ENCODE measurements around the gene TNKS1BP1. TPM values are rescaled to one million over a fixed set of nuclear protein-coding genes. Genes with fewer than 3 reads are reported as not detected.
A peak's percentile ranks its signal among the peaks of the same experiment; 100 is the strongest.

Gene TNKS1BP1
- total and polyA plus RNA-seq, 9 of the 15 experiments (the other 6 are each of a cell fraction or from before 2014, with no cell fraction given) = 1.1 to 47.2 (median 10.9) TPM

- TF ChIP-seq, protein P1, sequence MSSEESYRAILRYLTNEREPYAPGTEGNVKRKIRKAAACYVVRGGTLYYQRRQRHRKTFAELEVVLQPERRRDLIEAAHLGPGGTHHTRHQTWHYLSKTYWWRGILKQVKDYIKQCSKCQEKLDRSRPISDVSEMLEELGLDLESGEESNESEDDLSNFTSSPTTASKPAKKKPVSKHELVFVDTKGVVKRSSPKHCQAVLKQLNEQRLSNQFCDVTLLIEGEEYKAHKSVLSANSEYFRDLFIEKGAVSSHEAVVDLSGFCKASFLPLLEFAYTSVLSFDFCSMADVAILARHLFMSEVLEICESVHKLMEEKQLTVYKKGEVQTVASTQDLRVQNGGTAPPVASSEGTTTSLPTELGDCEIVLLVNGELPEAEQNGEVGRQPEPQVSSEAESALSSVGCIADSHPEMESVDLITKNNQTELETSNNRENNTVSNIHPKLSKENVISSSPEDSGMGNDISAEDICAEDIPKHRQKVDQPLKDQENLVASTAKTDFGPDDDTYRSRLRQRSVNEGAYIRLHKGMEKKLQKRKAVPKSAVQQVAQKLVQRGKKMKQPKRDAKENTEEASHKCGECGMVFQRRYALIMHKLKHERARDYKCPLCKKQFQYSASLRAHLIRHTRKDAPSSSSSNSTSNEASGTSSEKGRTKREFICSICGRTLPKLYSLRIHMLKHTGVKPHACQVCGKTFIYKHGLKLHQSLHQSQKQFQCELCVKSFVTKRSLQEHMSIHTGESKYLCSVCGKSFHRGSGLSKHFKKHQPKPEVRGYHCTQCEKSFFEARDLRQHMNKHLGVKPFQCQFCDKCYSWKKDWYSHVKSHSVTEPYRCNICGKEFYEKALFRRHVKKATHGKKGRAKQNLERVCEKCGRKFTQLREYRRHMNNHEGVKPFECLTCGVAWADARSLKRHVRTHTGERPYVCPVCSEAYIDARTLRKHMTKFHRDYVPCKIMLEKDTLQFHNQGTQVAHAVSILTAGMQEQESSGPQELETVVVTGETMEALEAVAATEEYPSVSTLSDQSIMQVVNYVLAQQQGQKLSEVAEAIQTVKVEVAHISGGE (CRISPR knock-in tag; IDR thresholded peaks at IDR 0.05) = no peak
- TF ChIP-seq ZBTB9 (CRISPR knock-in tag; IDR thresholded peaks at IDR 0.05) (no peak), ATF6 (CRISPR knock-in tag; IDR thresholded peaks at IDR 0.05) (0 out of 2 replicates have a peak, but pooled peaks have one; percentile 10), ZKSCAN8 (CRISPR knock-in tag; IDR thresholded peaks at IDR 0.05) (no peak), ZNF609 (CRISPR knock-in tag; IDR thresholded peaks at IDR 0.05; ENCODE audit: borderline replicate concordance) (no peak), HDAC2 (IDR thresholded peaks at IDR 0.05) (0 out of 2 replicates have a peak, but pooled peaks have one; percentile 30), SP1 (CRISPR knock-in tag; IDR thresholded peaks at IDR 0.05) (0 out of 2 replicates have a peak, but pooled peaks have one; percentile 26), ELF1 (tag; IDR thresholded peaks at IDR 0.05) (peak; percentile 35), HDAC1 (IDR thresholded peaks at IDR 0.05) (no peak), RB1 (IDR thresholded peaks at IDR 0.05; ENCODE audit: low read depth) (no peak), ZFPM2 (CRISPR knock-in tag; IDR thresholded peaks at IDR 0.05) (no peak), NR1H2 (CRISPR knock-in tag; IDR thresholded peaks at IDR 0.05) (no peak)
- TF ChIP-seq, protein P2, sequence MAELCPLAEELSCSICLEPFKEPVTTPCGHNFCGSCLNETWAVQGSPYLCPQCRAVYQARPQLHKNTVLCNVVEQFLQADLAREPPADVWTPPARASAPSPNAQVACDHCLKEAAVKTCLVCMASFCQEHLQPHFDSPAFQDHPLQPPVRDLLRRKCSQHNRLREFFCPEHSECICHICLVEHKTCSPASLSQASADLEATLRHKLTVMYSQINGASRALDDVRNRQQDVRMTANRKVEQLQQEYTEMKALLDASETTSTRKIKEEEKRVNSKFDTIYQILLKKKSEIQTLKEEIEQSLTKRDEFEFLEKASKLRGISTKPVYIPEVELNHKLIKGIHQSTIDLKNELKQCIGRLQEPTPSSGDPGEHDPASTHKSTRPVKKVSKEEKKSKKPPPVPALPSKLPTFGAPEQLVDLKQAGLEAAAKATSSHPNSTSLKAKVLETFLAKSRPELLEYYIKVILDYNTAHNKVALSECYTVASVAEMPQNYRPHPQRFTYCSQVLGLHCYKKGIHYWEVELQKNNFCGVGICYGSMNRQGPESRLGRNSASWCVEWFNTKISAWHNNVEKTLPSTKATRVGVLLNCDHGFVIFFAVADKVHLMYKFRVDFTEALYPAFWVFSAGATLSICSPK (IDR thresholded peaks at IDR 0.05; ENCODE audit: borderline replicate concordance) = 0 out of 2 replicates have a peak, but pooled peaks have one; percentile 62
These were observed 11.4 kb upstream of the TNKS1BP1 start (continued) for GRCh38 chr11:57336111-57336666.

Measured in K562 (cell line).